Fibroblast of mammary gland (primary cell): ENCODE measurements around the gene TAOK2.

Experiments
- DNase-seq: peaks from one replicate; pipeline ENCODE4 v3.0.0-alpha.2; 2010; ENCODE audit warnings: low read depth
- H3K4me3 ChIP-seq: 2 replicates; pipeline ENCODE4 v1.5.1; 2011; ENCODE audit warnings: low read depth, mild to moderate bottlenecking, low read length, moderate library complexity; ENCODE audit not compliant: control insufficient read depth
- CTCF ChIP-seq: conservative IDR thresholded peaks from 2 replicates; pipeline ENCODE4 v1.5.1; 2011; ENCODE audit warnings: low read depth, low read length, inconsistent platforms; ENCODE audit not compliant: control insufficient read depth, insufficient read depth

The TAOK2 gene

GRCh38 chr16:30006095-30006473 lies 32.4 kb downstream of the TAOK2 start:
- H3K4me3 ChIP-seq, result no peak overlapping the region
- no peak for TF ChIP-seq CTCF
- DNase-seq, result no peak

- no peak overlapping the region for H3K4me3 ChIP-seq
- no peak for TF ChIP-seq CTCF
- no peak for DNase-seq
These were observed 33.1 kb downstream of the TAOK2 start for GRCh38 chr16:30006659-30007377.

GRCh38 chr16:30007378-30007895 lies 33.8 kb downstream of the TAOK2 start:
- no peak for TF ChIP-seq CTCF
- no peak overlapping the region for H3K4me3 ChIP-seq
- DNase-seq, result no peak

GRCh38 chr16:30009085-30009862 lies 35.6 kb downstream of the TAOK2 start:
- no peak for DNase-seq
- no peak overlapping the region for H3K4me3 ChIP-seq
- TF ChIP-seq CTCF, result no peak

GRCh38 chr16:30009990-30010843 lies 36.5 kb downstream of the TAOK2 start:
- H3K4me3 ChIP-seq, result no peak overlapping the region
- no peak for TF ChIP-seq CTCF
- no peak for DNase-seq
